Choroid plexus epithelial cell (primary cell): Measurements from ENCODE around the gene MEPCE.
"Not testable (repeated sequence)": the region's sequence is repeated elsewhere in the genome, so short reads cannot be mapped to it uniquely, and the experiment has no call there.

Source experiments
- DNase-seq: peaks from one replicate; pipeline ENCODE4 v3.0.0-alpha.2; 2010; ENCODE audit warnings: low read depth
- H3K4me3 ChIP-seq: 2 replicates; pipeline ENCODE4 v1.5.1; 2011; ENCODE audit warnings: low read depth, mild to moderate bottlenecking, control low read depth, low read length, moderate library complexity
- CTCF ChIP-seq: conservative IDR thresholded peaks from 2 replicates; pipeline ENCODE4 v1.5.1; 2011; ENCODE audit warnings: low read depth, mild to moderate bottlenecking, control low read depth, inconsistent platforms, low read length, moderate library complexity

Gene MEPCE

GRCh38 chr7:100429637-100430492 lies at the start of gene MEPCE:
Gene MEPCE (plus strand): TSS chr7:100429831. CDS start chr7:100430019, 188 bp downstream.
- H3K4me3 ChIP-seq: peak within 1 kb of the TSS; percentile 81
- no peak for TF ChIP-seq CTCF
- DNase-seq: peak; percentile 98

- DNase-seq: no peak
- TF ChIP-seq CTCF: no peak
- no peak overlapping the region for H3K4me3 ChIP-seq
Observed at GRCh38 chr7:100380196-100380595, 49.4 kb upstream of the MEPCE start.

- not testable (repeated sequence) for DNase-seq, H3K4me3 ChIP-seq
Observed at GRCh38 chr7:100381531-100382233, 47.9 kb upstream of the MEPCE start.

- H3K4me3 ChIP-seq, DNase-seq: not testable (repeated sequence)
Observed at GRCh38 chr7:100382234-100382853, 47.3 kb upstream of the MEPCE start.

- DNase-seq: no peak
- no peak overlapping the region for H3K4me3 ChIP-seq
- TF ChIP-seq CTCF: no peak
Observed at GRCh38 chr7:100384628-100385294, 44.9 kb upstream of the MEPCE start.

- TF ChIP-seq CTCF: no peak
- no peak overlapping the region for H3K4me3 ChIP-seq
- DNase-seq: no peak
Observed at GRCh38 chr7:100386940-100387339, 42.7 kb upstream of the MEPCE start.

- H3K4me3 ChIP-seq: no peak overlapping the region
Observed at GRCh38 chr7:100387695-100388094, 41.9 kb upstream of the MEPCE start.

More at GRCh38 chr7:100387695-100388094, 41.9 kb upstream of the MEPCE start:
- no peak for DNase-seq
- no peak for TF ChIP-seq CTCF
